IMR-90 (cell line): ENCODE results near the gene SMAD4. TPM values are rescaled to one million over a fixed set of nuclear protein-coding genes. Genes with fewer than 3 reads are reported as not detected.
A peak's percentile ranks its signal among the peaks of the same experiment; 100 is the strongest.

Experiments
- ATAC-seq: fragments of 200-7000 bp; cut with Tn5 transposase; 2 replicates; pipeline ENCODE4 v1.9.1; 2020; ENCODE audit warnings: low read depth, mild to moderate bottlenecking, moderate library complexity
- BruUV-seq: library from RNA; stranded (reverse); fragments of 400-500 nt; replicated peaks from 2 replicates; lab custom pipeline; 2021; lab: Mats Ljungman, UMichigan
- CTCF ChIA-PET: fragments of 300-600 bp; formaldehyde crosslinking; extraction: SDS; loops from one replicate; lab custom pipeline; 2021; ENCODE audit warnings: antibody characterized with exemption; lab: Yijun Ruan, JAX
- POLR2A ChIA-PET: fragments of 300-600 bp; sonication (Branson Sonifier 250); formaldehyde crosslinking; loops from one replicate; lab custom pipeline; 2022; ENCODE audit warnings: antibody characterized with exemption; ENCODE audit not compliant: unreplicated experiment; lab: Charles Lee
- DNase-seq: peaks from one replicate; pipeline ENCODE4 v3.0.0; 2013
- H2AFZ ChIP-seq: replicated peaks from 2 replicates; pipeline ENCODE3; 2013; ENCODE audit warnings: low read length, mild to moderate bottlenecking; ENCODE audit not compliant: poor library complexity
- H2AK5ac ChIP-seq: 2 replicates; pipeline ENCODE4 v1.6.1; 2013; ENCODE audit warnings: low read depth, low read length, inconsistent platforms
- H2AK9ac ChIP-seq: replicated peaks from 2 replicates; pipeline ENCODE3; 2013; ENCODE audit warnings: mild to moderate bottlenecking, low read depth, low read length, moderate library complexity; ENCODE audit not compliant: poor library complexity
- H2BK120ac ChIP-seq: 2 replicates; pipeline ENCODE4 v1.6.1; 2013; ENCODE audit warnings: low read depth, low read length, inconsistent platforms
- H2BK15ac ChIP-seq: 3 replicates; pipeline ENCODE4 v1.6.1; 2013; ENCODE audit warnings: low read depth, low read length, inconsistent platforms
- H2BK20ac ChIP-seq: 2 replicates; pipeline ENCODE4 v1.6.1; 2013; ENCODE audit warnings: low read depth, mild to moderate bottlenecking, inconsistent platforms, low read length, moderate library complexity
- H2BK5ac ChIP-seq: 2 replicates; pipeline ENCODE4 v1.6.1; 2013; ENCODE audit warnings: mild to moderate bottlenecking, low read depth, low read length, inconsistent platforms; ENCODE audit not compliant: poor library complexity, severe bottlenecking
- H3K14ac ChIP-seq: replicated peaks from 2 replicates; pipeline ENCODE4 v1.6.1; 2013; ENCODE audit warnings: low read depth, low read length, inconsistent platforms
- H3K18ac ChIP-seq: 2 replicates; pipeline ENCODE4 v1.6.1; 2013; ENCODE audit warnings: low read depth, low read length, control low read depth
- H3K23ac ChIP-seq: 2 replicates; pipeline ENCODE4 v1.6.1; 2013; ENCODE audit warnings: low read depth, low read length, inconsistent platforms
- H3K27ac ChIP-seq: 2 replicates; pipeline ENCODE4 v1.5.1; 2013; ENCODE audit warnings: mild to moderate bottlenecking, control low read depth, low read length; ENCODE audit not compliant: insufficient read depth
- H3K27me3 ChIP-seq: 2 replicates; pipeline ENCODE4 v1.6.1; 2013; ENCODE audit warnings: low read length; ENCODE audit not compliant: control insufficient read depth, insufficient read depth
- H3K36me3 ChIP-seq: 2 replicates; pipeline ENCODE4 v1.6.1; 2013; ENCODE audit warnings: low read length, mixed read lengths; ENCODE audit not compliant: control insufficient read depth, insufficient read depth
- H3K4ac ChIP-seq: 2 replicates; pipeline ENCODE4 v1.6.1; 2013; ENCODE audit warnings: low read depth, low read length, inconsistent platforms
- H3K4me1 ChIP-seq: 2 replicates; pipeline ENCODE4 v1.6.1; 2013; ENCODE audit warnings: low read length, mixed read lengths; ENCODE audit not compliant: control insufficient read depth, insufficient read depth
- H3K4me2 ChIP-seq: 2 replicates; pipeline ENCODE4 v1.6.1; 2013; ENCODE audit warnings: low read depth, mild to moderate bottlenecking, control low read depth, low read length, moderate library complexity
- H3K4me3 ChIP-seq: 2 replicates; pipeline ENCODE4 v1.5.1; 2013; ENCODE audit warnings: low read depth, mild to moderate bottlenecking, control low read depth, low read length, moderate library complexity; ENCODE audit not compliant: insufficient read depth
- H3K56ac ChIP-seq: 2 replicates; pipeline ENCODE4 v1.6.1; 2013; ENCODE audit warnings: low read length, inconsistent platforms; ENCODE audit not compliant: insufficient read depth; ENCODE audit errors: extremely low read depth
- H3K79me1 ChIP-seq, 2 experiments: 2 replicates each; pipeline ENCODE4 v1.6.1; 2013; ENCODE audit warnings: low read length in 2 of 2, inconsistent platforms in 1 of 2, low read depth in 1 of 2
- H3K9ac ChIP-seq: 2 replicates; pipeline ENCODE4 v1.6.1; 2013; ENCODE audit warnings: low read depth, low read length, control low read depth
- H3K9me1 ChIP-seq: 2 replicates; pipeline ENCODE4 v1.6.1; 2013; ENCODE audit warnings: low read length, inconsistent platforms; ENCODE audit not compliant: insufficient read depth
- H3K9me3 ChIP-seq: 2 replicates; pipeline ENCODE4 v1.6.1; 2013; ENCODE audit warnings: low read length; ENCODE audit not compliant: control insufficient read depth, insufficient read depth
- H4K20me1 ChIP-seq: 2 replicates; pipeline ENCODE4 v1.6.1; 2013; ENCODE audit warnings: low read length, inconsistent platforms; ENCODE audit not compliant: insufficient read depth
- H4K5ac ChIP-seq: 2 replicates; pipeline ENCODE4 v1.6.1; 2013; ENCODE audit warnings: mild to moderate bottlenecking, low read depth, low read length, control low read depth
- H4K8ac ChIP-seq, 2 experiments: 2 replicates each; pipeline ENCODE4 v1.6.1; 2013; ENCODE audit warnings: low read depth in 2 of 2, low read length in 2 of 2, control low read depth in 1 of 2, inconsistent platforms in 1 of 2
- H4K91ac ChIP-seq: 2 replicates; pipeline ENCODE4 v1.6.1; 2013; ENCODE audit warnings: low read depth, low read length, inconsistent platforms; ENCODE audit not compliant: insufficient read depth
- CHD1 ChIP-seq: IDR thresholded peaks from 2 replicates; pipeline ENCODE4 v1.6.1; 2012; ENCODE audit warnings: low read depth, low read length, improper control_type of control experiment
- MAZ ChIP-seq: IDR thresholded peaks from 2 replicates; pipeline ENCODE4 v1.6.1; 2012; ENCODE audit warnings: low read depth, mild to moderate bottlenecking, low read length, improper control_type of control experiment, moderate library complexity, borderline replicate concordance
- NFE2L2 ChIP-seq: fragments of 150-350 bp; IDR thresholded peaks from 2 replicates; pipeline ENCODE4 v1.6.1; 2016; ENCODE audit warnings: low read depth, mild to moderate bottlenecking, low read length
- POLR2A ChIP-seq: IDR thresholded peaks from 2 replicates; pipeline ENCODE4 v1.6.1; 2012; ENCODE audit warnings: mild to moderate bottlenecking, low read depth, low read length
- RCOR1 ChIP-seq: IDR thresholded peaks from 2 replicates; pipeline ENCODE4 v1.6.1; 2012; ENCODE audit warnings: mild to moderate bottlenecking, low read length, improper control_type of control experiment; ENCODE audit not compliant: insufficient replicate concordance
- WGBS, 2 experiments: methylation state at CpG; one replicate each; pipeline versions ENCODE4 v1.1.5 to v1.1.7; 2013; ENCODE audit warnings: missing lambda C conversion rate in 2 of 2; ENCODE audit not compliant: insufficient read length in 1 of 2; ENCODE audit errors: extremely low coverage in 2 of 2; 5-methylcytosine and 5-hydroxymethylcytosine counted together
- dilution Hi-C: fragments of 300-500 bp; cut with HindIII; formaldehyde crosslinking; loops from one replicate; pipeline ENCODE4 v1.14.3; 2018; ENCODE audit warnings: low sequenced_read_pairs; ENCODE audit not compliant: unreplicated experiment
- in situ Hi-C: fragments of 300-500 bp; cut with MboI; formaldehyde crosslinking; loops from 3 replicates; pipeline ENCODE4 v1.14.3; 2019; ENCODE audit warnings: low sequenced_read_pairs, inconsistent platforms, mixed read lengths
- intact Hi-C: fragments of 100-400 bp; cut with micrococcal nuclease; formaldehyde crosslinking; loops from 2 replicates; pipeline ENCODE4 v1.10.0; 2022
- polyA plus RNA-seq, 3 experiments: library from polyadenylated mRNA; depleted of rRNA; stranded (reverse); fragments of >200 nt; gene quantifications; 2 replicates each; pipeline ENCODE4 v1.2.3, GENCODE V29; 2012; ENCODE audit warnings: low replicate concordance in 1 of 3
- total RNA-seq: library from RNA; depleted of rRNA; stranded (reverse); fragments of >200 nt; gene quantifications from 2 replicates; pipeline ENCODE4 v1.2.3, GENCODE V29; 2012
- TF ChIP-seq, protein P1 (sequence below): fragments of 150-350 bp; IDR thresholded peaks from 2 replicates; pipeline ENCODE4 v1.6.1; 2017; ENCODE audit warnings: mild to moderate bottlenecking, antibody characterized with exemption, low read length, low read depth
- TF ChIP-seq, protein P2 (sequence below): fragments of 150-350 bp; IDR thresholded peaks from 2 replicates; pipeline ENCODE4 v1.6.1; 2016; ENCODE audit warnings: low read depth, mild to moderate bottlenecking, low read length, moderate library complexity, borderline replicate concordance
- TF ChIP-seq, protein P3 (sequence below): conservative IDR thresholded peaks from 2 replicates; pipeline ENCODE4 v1.5.1; 2012; ENCODE audit warnings: mild to moderate bottlenecking, low read depth, low read length, improper control_type of control experiment

The SMAD4 gene
- total and polyA plus RNA-seq, 2 of the 4 experiments (the other 2 are of a cell fraction): 57.6 to 145 TPM

DNA sequence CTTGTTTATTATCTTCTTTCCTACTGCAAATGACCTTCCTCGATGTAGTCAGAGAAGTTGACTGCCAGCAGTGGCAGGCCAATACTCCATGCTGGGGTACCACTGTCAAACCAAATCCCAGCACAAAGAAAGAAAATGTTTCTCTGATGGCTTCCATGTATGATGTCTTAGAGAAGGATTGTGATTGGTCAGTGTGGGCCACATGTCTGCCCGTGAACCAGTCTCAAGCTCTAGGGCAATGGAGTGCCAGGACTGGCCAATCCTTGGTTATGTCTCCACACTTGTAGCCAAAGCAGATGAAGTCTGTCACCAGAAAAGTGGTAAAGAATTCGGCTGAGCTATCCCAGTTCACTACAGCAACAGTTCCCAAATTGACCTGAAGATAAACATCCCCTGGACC, 17.6 kb upstream of the SMAD4 start:
- H2AFZ ChIP-seq: no peak overlapping the region
- H4K5ac ChIP-seq: no peak overlapping the region
- no peak overlapping the region for H3K9ac ChIP-seq
- H3K4me1 ChIP-seq: no peaks in the 10 kb centered on the region
- no peak overlapping the region for H3K18ac ChIP-seq
- H4K8ac ChIP-seq: no peak overlapping the region
- no peak overlapping the region for H3K4me2 ChIP-seq
- H3K4me3 ChIP-seq: no peak overlapping the region
- intact Hi-C loops (no loop called here), in situ Hi-C loops (no loop called here), dilution Hi-C loops (no loop called here)
- no peaks in the 10 kb centered on the region for H3K36me3 ChIP-seq
- H3K4ac ChIP-seq: no peak overlapping the region
- no peak overlapping the region for H4K91ac ChIP-seq
- H2AK9ac ChIP-seq: no peak overlapping the region
- H3K79me1 ChIP-seq: no peaks in the 10 kb centered on the region
- ChIA-PET CTCF (no interaction called here), POLR2A (no interaction called here)
- H2BK15ac ChIP-seq: no peak overlapping the region
- DNase-seq (no peak), ATAC-seq (no peak)
- H3K56ac ChIP-seq: no peak overlapping the region
- H3K27ac ChIP-seq: no peak overlapping the region
- H2AK5ac ChIP-seq: no peak overlapping the region
- H3K23ac ChIP-seq: no peak overlapping the region
- H3K14ac ChIP-seq: no peak overlapping the region
- no peak overlapping the region for H2BK20ac ChIP-seq
- no peaks in the 10 kb centered on the region for H4K20me1 ChIP-seq
- no peak overlapping the region for H2BK5ac ChIP-seq
- WGBS, 2 experiments: no CpG with 5 or more reads among the region's 3 CpGs
- BruUV-seq: no TSS peak
- TF ChIP-seq RCOR1 (no peak), POLR2A (no peak), NFE2L2 (no peak), MAZ (no peak), CHD1 (no peak)
- TF ChIP-seq, protein P1, sequence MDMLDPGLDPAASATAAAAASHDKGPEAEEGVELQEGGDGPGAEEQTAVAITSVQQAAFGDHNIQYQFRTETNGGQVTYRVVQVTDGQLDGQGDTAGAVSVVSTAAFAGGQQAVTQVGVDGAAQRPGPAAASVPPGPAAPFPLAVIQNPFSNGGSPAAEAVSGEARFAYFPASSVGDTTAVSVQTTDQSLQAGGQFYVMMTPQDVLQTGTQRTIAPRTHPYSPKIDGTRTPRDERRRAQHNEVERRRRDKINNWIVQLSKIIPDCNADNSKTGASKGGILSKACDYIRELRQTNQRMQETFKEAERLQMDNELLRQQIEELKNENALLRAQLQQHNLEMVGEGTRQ: peak; percentile 24; the same call in 1 of the 2 replicates
- TF ChIP-seq, protein P2, sequence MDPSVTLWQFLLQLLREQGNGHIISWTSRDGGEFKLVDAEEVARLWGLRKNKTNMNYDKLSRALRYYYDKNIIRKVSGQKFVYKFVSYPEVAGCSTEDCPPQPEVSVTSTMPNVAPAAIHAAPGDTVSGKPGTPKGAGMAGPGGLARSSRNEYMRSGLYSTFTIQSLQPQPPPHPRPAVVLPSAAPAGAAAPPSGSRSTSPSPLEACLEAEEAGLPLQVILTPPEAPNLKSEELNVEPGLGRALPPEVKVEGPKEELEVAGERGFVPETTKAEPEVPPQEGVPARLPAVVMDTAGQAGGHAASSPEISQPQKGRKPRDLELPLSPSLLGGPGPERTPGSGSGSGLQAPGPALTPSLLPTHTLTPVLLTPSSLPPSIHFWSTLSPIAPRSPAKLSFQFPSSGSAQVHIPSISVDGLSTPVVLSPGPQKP: no peak
- TF ChIP-seq, protein P3, sequence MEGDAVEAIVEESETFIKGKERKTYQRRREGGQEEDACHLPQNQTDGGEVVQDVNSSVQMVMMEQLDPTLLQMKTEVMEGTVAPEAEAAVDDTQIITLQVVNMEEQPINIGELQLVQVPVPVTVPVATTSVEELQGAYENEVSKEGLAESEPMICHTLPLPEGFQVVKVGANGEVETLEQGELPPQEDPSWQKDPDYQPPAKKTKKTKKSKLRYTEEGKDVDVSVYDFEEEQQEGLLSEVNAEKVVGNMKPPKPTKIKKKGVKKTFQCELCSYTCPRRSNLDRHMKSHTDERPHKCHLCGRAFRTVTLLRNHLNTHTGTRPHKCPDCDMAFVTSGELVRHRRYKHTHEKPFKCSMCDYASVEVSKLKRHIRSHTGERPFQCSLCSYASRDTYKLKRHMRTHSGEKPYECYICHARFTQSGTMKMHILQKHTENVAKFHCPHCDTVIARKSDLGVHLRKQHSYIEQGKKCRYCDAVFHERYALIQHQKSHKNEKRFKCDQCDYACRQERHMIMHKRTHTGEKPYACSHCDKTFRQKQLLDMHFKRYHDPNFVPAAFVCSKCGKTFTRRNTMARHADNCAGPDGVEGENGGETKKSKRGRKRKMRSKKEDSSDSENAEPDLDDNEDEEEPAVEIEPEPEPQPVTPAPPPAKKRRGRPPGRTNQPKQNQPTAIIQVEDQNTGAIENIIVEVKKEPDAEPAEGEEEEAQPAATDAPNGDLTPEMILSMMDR: no peak
- H3K9me1 ChIP-seq: no peaks in the 10 kb centered on the region
- no peaks in the 10 kb centered on the region for H3K9me3 ChIP-seq
- no peak overlapping the region for H2BK120ac ChIP-seq
- H3K27me3 ChIP-seq: no peaks in the 10 kb centered on the region
